Subcutaneous adipose tissue (tissue), 4 donors: ENCODE results near the gene LNX2. TPM values are rescaled to one million over a fixed set of nuclear protein-coding genes. Genes with fewer than 3 reads are reported as not detected.

Experiments used
- total RNA-seq, 4 donors: library from RNA; depleted of rRNA; stranded (reverse); fragments of >200 nt; gene quantifications; one replicate each; pipeline ENCODE4 v1.1.0, GENCODE V29; 2016
- TF ChIP-seq, protein P1 (sequence below): fragments of 450-650 bp; IDR thresholded peaks from one replicate; pipeline ENCODE4 v1.5.1; 2016; ENCODE audit warnings: low read depth, mild to moderate bottlenecking, control low read depth, antibody characterized with exemption, moderate library complexity

The LNX2 gene
- total RNA-seq, 4 donors from 2014 or later = 4.7 to 10.7 (median 7.3) TPM

DNA sequence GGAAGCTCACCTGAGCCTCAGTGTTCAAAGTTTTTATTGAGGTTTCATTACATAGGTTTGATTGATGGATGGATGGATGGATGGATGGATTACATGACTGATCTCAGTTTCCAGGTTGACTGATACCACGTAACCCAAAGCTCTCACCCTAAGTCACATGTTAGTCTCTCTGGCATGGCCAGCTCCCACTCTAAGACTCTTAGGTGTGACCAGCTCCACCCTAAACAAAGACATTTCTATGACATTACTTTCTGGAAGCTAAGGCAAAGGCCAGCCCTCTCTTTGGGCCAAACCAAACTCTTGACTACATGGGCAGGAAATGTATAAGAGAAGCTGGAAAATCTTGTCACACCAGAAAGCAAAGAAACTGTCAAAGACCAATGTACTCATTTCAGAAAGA, 30.0 kb upstream of the LNX2 start:
- TF ChIP-seq, protein P1, sequence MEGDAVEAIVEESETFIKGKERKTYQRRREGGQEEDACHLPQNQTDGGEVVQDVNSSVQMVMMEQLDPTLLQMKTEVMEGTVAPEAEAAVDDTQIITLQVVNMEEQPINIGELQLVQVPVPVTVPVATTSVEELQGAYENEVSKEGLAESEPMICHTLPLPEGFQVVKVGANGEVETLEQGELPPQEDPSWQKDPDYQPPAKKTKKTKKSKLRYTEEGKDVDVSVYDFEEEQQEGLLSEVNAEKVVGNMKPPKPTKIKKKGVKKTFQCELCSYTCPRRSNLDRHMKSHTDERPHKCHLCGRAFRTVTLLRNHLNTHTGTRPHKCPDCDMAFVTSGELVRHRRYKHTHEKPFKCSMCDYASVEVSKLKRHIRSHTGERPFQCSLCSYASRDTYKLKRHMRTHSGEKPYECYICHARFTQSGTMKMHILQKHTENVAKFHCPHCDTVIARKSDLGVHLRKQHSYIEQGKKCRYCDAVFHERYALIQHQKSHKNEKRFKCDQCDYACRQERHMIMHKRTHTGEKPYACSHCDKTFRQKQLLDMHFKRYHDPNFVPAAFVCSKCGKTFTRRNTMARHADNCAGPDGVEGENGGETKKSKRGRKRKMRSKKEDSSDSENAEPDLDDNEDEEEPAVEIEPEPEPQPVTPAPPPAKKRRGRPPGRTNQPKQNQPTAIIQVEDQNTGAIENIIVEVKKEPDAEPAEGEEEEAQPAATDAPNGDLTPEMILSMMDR = no peak

DNA sequence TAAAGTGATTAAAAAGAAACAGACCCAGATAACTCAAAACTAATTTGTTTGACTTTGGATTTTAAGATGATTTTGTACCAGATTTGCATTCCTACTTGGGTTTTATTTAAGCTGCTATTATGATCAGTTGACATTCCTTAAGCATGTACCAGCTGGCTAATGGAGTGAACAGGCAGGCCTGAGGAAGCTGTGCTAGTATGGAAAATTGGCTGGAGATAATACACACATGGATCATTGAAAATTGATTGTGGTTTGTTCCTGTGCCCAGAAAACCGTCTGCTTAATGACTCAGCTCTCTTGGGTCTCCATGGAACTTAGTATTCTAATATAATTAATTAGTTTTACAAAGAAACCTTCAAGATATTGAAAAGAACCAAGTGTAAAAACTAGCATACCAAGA, 24.0 kb upstream of the LNX2 start:
- TF ChIP-seq, protein P1 = no peak

DNA sequence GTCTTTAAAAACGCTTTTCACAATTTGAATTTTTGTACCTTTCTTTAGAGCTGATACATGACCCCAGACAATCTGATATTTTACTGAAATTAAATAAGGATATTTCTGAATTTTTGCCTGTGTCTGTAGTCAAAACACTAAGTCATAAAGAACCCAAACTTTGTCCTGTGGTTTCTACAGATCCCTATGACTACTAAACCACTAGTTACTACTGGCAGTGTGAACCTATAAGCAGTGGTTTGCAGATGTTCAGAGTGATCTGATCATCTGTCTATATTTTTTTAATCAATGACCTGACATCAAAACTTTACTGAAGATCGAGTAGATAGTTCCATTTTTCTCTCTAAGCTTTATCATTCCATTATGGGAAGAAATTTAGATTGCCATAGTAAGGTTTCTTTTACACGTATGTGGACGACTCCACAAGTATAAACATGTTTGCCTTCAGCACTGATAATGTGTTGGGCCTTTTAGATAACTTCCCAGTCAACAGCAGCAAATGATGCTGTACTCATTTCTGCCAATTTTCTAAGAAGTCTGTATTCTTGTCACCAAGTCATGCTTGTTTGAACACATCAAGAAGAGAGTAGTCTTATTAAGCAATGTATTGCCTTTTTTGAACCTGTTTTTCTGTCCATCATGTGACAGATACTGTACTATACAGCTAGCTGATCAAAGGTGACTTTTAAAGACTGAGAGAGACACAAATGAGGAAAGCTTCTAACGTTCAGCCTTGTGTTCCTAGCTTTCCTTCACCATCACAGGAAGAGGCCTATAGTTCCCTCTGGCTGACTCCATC, 23.2 kb upstream of the LNX2 start:
- TF ChIP-seq, protein P1 = no peak

DNA sequence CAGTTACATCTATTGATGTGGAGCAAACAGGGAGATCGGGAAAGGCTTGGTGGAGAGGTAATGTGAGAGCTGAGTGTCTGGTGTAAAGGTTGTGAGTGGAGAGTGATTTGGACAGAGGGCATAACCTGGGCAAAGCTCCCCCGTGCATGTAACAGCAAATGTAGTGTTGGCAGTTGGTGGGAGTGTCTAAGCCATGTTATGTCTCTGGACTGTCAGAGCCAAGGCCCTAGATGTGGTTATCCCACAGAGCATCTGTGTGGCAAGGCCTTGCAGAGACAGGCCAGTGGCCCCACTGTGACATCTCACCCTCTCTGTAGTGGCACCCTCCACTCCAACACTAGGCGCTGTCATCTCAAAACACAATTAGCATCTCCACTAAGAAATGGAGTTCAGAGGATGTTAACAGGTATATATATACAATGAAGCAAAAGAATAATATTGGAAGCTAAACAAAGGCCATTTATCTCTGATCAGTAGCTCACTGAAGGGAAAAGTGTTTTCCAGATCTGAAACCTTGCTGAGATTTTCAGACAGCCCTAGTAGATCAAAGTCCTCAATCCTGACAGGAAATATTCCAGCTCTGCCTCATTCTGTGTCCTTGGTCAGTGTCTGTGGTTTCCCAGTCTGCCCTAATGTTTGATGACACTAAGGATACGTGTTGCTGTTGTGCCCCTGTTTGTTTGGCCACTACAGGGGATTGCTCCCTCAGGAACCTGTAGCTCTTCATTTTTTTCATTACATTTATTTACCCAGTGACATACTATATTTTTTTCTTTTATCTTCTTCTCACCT, 21.6 kb upstream of the LNX2 start:
- TF ChIP-seq, protein P1 = no peak

DNA sequence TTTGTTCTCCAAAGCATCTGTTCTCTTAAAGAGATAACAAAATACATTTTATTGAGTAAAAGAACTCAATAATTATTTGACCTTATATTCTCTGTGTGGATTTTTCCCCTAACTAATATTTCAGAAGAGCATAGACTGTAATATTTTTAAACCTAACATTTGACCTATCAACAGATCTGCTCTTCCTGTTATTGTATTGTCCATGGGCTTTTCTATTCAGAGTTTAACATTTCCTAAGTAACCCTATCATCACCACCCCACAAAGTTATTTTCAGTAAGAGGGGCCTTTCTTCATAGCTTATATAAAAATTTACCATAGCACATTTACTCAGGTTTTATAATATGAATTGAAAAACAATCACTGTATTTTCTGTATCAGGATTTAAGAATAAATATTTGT, 18.9 kb upstream of the LNX2 start:
- TF ChIP-seq, protein P1 = no peak

DNA sequence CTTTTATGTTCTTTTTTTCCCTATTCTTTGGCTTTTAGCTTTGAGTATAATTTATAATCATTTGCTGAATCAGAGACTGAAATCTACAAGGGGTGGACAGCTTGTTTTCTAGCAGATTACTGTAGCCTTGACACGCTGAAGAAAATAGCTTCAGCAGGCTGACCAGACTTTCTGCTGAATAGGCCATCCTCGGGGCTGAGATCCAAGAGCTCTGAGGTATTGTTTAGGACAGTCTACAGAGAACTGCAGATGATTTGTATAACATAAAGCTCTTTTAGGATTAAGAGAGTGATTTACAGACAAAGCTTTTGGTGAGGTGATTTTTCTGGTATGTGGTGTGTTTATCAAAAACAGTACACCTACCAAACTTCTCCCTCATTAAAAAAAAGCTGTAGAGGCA, 18.2 kb upstream of the LNX2 start:
- TF ChIP-seq, protein P1 = no peak

DNA sequence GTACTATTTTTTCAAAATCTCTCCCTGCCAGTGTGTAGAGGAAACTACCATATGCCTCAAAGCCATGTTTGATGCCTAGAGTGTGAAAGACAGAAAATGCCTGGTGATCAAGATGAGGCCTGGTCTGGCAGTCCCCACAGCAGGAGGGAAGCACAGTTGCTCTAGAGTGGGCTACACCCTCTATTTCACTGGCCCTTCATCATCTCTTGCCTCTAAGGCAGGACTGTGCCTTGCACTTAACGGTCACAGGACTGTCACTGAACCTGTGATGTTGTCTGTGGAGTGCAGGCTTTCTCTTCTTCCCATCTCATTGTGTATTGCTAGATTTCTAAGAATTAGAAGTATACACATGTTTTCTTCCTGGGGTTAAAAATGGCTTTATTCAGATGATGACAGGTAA, 17.7 kb upstream of the LNX2 start:
- TF ChIP-seq, protein P1 = no peak
